Stimulated activated CD4-positive, alpha-beta T cell treated with anti-CD3 and anti-CD28 coated beads, TNF-alpha, amount 100 ng/mL, for 24 hours (primary cell): ENCODE data around the gene PWP1.
"Not testable (repeated sequence)": the region's sequence is repeated elsewhere in the genome, so short reads cannot be mapped to it uniquely, and the experiment has no call there.

Experiments used
- DNase-seq, 3 experiments: peaks; one replicate each; pipeline ENCODE4 v3.0.0-alpha.2; 2020; ENCODE audit warnings: low read depth in 3 of 3

PWP1 gene

DNA sequence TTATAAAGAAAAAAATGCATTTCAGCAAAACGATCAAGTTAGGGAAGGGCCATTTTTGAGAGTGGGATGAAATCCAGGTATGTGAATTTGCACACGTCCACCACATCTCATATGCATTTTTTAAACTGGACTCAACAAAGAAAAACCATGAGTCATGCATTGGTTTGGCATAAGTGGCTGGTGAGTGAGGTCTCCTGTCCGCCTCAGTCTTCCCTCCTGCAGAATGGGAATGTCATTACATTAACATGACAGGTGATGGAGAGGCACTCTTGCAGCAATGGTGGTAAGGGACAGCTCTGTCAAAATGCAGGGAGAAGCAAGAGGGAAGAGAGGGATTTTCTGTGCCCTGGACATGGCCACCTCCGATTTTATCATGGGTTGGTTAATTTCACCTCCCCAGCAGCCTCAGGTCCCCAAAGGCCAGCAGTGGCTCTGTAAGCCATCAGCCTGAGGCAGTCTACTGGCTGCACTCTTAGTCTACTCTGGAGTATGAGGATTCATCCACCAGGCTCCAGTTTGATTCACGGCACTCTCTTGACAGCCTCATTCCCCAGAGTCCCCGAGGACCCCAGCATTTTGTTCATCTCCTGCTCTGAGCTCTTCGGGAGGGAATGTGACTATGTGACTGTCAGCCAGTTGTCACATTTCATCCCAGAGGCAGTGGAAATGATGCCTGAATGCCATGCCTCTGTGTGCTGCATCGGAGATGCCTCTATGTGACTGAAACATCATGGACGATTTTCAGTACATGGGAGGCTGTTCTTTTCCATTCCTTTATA is 17.1 kb upstream of the PWP1 start:
- DNase-seq: no peak

DNA sequence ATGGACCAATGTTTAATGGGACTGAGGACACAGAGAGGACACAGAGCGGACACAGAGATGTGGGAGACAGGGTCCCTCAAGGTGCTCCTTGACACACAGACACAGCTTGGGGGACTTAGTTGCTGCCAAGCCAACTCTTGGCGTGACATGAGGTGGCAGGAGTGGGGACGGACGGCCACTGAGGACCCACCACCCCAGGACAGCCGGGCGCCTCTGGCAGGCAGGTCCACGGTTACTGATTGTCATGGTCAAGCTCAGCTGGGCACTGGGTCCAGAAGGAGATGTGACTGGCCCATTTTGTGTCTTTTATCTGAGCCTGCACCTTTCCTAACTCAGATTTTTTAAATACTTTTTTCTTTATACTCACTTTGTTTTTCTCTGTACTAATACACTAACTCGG is 15.7 kb upstream of the PWP1 start:
- DNase-seq: no peak

DNA sequence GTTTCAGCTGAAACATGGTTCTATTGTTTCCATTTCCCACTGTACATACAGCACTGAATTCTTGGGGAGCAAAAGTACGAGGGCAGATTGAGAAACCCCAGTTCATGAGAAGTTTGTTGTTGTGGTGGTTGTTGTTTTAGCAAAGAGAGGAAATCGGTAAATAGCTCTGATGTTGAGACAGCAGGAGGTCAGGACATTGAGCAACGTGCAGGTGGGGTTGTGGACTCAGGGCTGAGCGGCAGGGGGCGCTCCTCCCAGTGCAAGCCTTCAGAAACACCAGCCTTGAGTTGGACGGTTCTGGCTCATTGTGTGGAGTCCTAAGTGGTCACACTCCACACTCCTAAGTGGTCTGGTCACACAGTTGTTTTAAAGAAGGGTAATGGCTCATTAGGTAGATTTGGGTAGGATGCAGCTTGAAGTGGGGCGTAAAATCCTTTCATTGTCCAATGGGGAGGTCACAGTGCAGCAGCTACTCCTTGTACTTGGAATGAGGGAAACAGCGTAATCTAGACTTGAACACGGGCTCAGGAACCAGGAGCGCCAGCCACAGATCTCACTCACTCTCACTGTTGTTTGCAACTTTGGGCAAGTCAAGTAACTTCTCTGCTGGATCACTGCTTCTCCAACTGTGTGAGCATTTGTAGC is 14.5 kb upstream of the PWP1 start:
- DNase-seq: peak in 1 of 3 experiments; percentile 41

DNA sequence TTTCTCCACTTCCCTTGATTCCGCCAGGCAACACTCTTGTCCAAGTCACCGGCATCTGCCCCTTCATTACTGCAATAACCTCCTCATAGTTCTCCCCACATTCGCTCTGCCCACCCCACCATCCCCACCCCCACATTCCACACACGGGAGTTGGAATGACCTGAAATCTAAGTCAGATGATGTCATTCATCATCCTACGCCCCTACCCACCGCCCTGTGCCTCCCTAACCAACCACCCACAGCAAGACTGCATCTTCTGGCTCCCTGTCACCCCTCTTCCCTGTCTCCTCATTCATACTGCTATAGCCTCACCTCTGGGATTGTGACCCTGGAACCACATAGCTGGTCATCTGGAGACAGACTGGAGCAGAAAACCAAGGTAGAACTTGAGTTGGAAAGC is 7.9 kb upstream of the PWP1 start:
- DNase-seq: no peak

DNA sequence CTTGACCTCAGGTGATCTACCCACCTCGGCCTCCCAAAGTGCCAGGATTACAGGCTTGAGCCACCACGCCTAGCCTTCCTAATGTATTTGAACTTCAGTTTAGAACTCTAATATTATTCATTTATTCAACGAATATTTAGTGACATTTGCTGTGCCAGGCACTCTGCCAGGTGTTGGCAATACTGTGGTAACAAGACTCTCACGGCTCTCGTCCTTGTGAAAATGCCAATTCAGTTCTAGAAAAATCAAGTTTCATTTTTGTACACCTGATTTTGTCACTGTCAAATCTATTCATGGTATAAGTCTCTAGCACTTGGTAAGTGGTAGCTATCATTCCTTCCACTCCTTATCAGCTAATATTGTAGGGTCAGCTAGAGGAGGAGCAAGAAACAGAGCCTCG is 6.3 kb upstream of the PWP1 start:
- DNase-seq: no peak

DNA sequence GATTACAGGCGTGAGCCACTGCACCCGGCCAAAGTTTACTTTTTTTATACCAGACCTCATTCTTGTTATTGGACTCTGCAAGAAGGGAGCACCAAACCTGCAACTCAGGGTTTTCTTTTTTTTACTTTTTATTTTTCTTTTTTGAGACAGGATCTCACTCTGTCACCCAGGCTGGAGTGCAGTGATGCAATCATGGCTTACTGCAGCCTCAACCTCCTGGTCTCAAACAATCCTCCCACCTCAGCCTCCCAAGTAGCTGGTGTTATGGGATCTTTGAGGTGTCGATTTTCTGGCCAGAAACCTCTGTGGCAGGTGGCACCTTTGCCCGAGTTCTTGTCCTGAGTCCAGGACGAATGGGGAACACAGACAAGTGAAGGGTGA is 4.2 kb upstream of the PWP1 start:
- DNase-seq: no peak

DNA sequence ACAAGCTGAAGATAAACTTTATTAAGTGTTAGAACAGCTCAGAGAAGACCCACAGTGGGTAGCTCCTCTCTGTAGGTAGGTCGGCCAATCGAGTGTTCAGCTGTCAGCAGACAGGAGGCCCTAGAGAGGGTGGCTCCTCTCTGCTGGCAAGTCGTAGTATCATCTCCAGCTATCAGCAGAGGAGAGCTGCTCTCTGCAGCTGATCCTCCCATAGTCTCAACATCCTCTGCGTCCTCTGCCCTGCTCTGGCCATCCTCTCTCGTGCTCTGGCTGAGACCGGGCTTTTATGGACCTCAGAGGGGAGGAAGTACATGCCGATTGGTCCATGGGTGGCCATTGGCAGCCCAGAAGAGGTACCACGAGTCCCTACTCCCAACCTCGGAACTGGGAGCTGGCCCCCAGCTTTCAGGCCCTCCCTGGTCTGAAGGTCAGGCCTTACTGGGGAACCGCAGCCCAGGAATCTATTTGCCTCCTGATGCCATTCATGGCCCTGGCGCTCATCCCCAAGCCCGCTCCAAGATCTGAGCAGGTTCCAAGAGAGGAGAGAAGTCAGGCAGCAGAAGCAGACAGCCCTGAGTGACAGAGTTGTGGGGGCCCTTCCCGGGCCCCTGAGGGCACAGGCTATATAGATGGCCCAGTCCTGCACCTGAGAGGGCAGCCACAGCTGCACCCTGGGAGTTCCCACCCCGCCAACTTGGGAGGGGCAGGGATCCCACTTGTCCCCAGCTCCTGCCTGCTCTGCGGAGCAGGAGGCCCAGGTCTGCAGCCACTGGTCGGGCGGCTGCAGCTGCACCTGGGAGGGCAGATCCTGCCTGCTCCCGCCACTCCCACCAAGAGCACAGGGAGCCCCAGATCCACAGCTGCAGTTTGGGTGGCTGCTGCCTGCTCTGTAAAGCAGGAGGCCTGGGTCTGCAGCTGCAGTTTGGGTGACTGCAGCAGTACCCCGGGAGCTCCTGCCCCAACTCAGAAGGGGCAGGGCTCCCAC is 3.5 kb upstream of the PWP1 start:
- DNase-seq: no peak

DNA sequence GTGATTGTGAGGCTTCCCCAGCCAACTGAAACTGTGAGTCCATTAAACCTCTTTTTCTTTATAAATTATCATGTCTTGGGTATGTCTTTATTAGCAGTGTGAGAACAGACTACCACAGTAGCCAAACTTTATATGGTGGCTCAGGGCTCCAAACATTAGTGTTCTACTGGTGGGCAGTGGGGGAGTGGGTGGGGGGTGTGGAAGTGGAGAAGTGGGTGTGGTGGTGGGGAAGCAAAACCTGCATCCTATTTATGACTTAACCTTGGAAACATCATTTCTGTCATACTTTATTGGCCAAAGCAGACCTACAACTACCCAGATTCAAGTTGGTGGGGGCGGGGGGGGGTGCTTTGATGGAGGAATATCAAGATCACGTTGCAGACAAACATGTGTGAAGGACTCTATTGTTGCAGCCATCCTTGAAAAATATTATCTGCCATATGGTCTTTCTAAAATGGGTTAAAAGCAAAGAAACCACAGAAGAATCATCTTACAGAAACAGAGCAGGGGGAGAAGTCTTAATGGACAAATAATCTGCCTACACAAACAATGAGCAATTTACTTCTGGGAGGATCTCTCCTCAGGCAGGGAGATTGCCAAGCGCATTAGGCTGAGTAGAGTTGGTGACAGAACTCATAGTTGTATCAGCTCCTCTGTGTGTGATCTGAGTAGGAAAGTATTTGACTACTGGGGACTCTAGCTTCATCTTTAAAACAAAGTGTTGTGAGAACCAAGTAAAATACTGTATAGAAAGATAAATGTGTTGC is 1.4 kb upstream of the PWP1 start:
- DNase-seq: no peak

DNA sequence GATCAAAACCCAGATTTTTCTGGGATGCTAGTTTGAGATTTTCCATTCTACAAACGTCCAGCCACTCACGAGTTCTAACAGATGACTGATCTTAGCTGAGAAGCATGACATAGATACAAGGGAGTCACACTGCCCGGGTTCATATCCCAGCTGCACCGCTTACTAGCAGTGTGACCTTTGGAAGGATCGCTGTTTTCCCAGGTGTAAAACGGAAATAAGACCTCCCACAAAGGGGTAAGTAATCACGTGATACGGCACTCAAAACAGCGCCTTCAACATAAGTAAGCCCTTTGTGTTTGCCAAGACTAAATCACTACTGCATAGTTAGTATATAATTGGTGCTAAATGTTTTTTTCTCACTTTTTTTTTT is 624 bp upstream of the PWP1 start:
- DNase-seq: peak in 1 of 3 experiments; percentile 10

DNA sequence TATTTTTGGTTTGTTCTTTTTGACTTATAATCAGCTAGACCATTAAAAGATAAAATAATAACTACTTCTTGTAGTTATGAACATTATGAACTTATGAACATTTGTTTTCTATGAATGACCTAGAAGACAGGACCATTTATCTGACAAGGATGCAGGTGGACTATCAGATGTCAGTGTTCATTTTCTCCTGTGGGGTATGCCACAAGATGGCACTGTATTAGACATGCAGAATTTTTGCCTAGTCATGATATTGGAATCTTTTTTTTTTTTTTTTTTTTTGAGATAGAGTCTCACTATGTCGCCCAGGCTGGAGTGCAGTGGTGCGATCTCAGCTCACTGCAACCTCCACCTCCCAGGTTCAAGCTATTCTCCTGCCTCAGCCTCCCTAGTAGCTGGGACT is 10.2 kb downstream of the PWP1 start:
- DNase-seq: not testable (repeated sequence)

DNA sequence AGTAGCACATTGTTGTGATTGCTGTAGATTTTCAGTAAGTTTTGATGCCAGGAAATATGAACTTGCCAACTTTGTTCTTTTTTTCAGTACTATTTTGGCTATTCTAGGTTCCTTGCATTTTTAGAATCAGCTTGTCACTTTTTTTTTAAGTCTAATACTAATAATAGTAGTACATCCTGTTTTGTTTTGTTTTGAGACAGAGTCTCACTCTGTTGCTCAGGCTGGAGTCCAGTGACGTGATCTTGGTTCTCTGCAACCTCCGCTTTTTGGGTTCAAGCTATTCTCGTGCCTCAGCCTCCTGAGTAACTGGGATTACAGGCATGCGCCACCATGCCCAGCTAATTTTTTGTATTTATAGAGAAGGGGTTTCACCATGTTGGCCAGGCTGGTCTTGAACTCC is 16.5 kb downstream of the PWP1 start:
- no peak for DNase-seq

DNA sequence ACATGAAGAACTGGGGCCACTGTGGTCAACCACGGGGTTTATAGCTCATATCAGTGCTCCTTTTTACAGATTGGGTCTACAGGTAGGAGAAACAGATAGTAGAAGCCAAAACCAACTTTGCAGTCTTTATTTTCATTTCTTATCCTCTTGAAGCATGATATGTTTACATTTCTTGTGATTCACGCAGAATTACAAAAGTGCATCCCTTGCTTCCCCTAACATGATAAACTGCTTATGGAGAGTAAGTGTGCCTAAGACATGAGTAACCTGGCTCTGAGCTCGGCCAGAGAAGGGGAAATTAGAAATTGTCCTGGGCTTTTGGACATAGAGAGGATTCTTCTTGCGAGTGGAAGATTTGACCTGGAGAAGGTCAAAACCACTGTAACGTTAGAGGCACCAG is 18.4 kb downstream of the PWP1 start:
- no peak for DNase-seq

DNA sequence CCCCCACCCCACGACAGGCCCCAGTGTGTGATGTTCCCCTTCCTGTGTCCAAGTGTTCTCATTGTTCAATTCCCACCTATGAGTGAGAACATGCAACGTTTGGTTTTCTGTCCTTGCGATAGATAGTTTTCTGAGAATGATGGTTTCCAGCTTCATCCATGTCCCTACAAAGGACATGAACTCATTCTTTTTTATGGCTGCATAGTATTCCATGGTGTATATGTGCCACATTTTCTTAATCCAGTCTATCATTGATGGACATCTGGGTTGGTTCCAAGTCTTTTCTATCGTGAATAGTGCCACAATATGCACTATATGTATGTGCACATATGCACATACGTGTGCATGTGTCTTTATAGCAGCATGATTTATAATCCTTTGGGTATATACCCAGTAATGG is 19.9 kb downstream of the PWP1 start:
- DNase-seq: not testable (repeated sequence)

DNA sequence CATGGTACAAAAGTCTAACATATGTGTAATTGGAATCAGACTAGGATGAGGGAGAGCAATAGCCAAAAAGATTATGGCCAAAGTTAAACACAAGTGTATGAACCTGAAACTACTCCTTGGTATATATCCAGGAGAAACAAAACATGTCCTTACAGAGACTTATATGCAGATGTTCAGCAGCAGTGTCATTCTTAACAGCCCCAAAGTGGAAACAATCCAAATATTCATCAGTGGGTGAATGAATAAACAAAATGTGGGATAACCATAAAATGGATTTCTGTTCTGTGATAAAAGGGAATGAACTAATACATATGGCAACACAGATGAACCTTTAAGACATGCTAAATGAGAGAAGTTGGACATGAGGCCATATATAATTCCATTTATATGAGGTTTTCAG is 30.2 kb downstream of the PWP1 start:
- no peak for DNase-seq

DNA sequence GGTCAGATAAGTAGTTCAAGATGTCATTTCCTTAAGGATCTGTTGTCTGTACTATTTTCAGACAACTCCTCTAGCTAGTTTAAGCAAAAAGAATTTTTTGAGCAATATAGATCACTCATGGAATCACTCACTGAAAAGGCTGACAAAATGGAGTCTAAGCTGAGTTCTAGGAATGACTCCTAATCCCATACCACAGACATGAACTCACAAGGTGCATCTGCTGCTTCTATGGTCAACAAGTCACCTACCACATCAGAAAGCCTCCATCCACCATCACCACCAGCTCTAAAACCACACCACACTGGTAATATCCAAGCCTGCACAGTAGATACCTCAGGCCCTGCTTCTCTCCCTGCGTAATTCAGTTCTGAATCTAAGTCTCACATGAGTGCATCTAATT is 33.0 kb downstream of the PWP1 start:
- no peak for DNase-seq

DNA sequence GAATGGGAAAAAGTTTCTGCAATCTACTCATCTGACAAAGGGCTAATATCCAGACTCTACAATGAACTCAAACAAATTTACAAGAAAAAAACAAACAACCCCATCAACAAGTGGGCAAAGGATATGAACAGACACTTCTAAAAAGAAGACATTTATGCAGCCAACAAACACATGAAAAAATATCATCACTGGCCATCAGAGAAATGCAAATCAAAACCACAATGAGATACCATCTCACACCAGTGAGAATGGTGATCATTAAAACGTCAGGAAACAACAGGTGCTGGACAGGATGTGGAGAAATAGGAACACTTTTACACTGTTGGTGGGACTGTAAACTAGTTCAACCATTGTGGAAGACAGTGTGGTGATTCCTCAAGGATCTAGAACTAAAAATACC is 41.7 kb downstream of the PWP1 start:
- not testable (repeated sequence) for DNase-seq

DNA sequence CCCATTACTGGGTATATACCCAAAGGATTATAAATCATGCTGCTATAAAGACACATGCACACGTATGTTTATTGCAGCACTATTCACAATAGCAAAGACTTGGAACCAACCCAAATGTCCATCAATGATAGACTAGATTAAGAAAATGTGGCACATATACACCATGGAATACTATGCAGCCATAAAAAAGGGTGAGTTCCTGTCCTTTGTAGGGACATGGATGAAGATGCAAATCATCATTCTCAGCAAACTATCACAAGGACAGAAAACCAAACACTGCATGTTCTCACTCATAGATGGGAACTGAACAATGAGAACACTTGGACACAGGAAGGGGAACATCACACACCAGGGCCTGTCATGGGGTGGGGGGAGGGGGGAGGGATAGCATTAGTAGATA is 42.1 kb downstream of the PWP1 start:
- DNase-seq: not testable (repeated sequence)

DNA sequence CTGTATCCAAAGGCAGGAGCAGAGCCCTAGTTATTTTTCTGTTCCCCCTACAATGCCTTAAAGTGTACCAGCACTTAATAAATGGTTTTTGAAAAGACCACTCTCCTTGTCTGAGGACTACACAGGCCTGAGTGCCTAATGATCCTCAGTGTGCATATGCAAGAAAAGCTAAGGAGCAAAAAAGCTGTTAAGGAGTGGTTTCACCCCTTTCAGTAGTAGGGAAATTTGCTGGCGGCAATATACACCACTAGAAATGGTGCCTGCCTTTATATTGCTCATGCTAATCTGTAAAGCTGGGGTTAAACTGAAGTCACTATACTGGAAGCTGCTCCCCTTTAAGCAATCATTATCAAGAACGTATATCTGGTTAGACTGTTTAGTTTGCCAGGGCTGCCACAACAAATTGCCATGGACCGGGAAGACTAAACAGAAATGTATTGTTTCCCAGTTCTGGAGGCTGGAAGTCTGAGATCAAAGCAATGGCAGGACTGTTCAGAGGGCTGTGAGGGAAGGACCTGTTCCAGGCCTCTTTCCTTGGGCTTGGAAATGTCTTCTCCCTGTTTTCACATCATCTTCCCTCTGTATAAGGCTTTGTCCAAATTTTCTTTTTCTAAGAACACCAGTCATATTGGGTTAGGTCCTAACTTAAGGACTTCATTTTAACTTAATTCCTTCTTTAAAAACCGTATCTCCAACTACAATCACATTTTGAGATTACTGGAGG is 45.2 kb downstream of the PWP1 start:
- no peak for DNase-seq

DNA sequence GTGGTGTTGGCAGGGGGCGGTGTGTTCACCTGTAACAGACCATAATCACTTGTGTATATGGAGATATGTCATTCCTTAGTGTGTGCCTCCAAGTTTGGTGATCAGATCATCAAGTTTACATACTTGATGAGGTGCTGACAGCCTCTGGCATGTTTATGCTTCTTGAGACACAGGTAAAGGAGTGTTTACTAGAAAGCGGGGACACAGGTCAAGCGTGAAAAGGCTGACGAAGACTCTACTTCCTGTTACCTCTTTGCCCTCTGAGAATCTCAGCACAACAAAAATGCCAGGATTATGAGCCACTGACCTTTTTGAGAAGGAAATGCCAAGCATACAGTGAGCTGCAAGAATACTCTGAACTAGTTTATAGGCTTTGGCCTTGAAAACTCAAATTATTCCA is 45.8 kb downstream of the PWP1 start:
- no peak for DNase-seq

DNA sequence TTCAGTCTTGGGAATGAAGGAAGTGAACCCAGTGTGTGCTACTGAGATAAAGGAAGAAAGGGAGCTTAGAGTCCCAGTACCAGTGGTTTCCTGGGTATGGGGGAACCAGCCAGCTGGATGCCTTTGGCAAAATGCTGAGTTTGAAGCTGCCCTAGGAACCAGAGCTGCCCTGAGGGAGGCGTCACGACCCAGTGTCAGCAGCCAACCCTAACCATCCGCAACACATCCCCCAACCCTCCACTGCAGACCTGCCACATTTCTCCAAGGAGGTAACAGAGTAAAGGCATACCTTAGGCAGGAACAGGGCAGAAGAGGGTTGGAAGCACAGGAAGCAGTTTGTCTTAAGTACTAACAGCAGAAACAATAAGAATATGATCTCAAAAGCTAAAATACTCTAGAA is 46.8 kb downstream of the PWP1 start:
- no peak for DNase-seq

DNA sequence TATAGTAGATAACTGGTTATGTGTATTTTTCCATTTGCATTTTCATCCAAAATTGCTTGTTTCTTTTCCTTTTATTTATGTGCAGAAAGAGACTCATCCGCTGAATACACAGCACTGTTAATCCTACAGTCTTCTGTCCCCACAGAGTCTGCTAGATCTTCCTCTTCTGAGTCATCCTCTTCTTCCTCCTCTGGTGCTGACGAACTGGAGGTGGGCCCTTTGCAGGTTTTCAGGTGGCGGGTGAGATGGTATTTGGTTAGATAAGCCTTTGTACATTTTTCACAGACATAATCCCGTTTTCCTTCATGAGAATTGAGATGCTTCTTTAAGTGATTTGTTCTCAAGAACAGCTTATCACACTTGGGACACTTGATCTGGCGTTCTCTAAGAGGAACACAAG is 48.5 kb downstream of the PWP1 start:
- DNase-seq: no peak
